Left lung (tissue), 10 donors: ENCODE measurements around the gene MUS81. TPM values are rescaled to one million over a fixed set of nuclear protein-coding genes. Genes with fewer than 3 reads are reported as not detected.
A peak's percentile ranks its signal among the peaks of the same experiment; 100 is the strongest.

Experiments
- ATAC-seq: fragments of 200-7000 bp; cut with Tn5 transposase; one replicate; pipeline ENCODE4 v1.9.1; 2020; ENCODE audit warnings: moderate library complexity
- DNase-seq, 4 donors: peaks; one replicate each; pipeline ENCODE4 v3.0.0-alpha.2; 2013 to 2020
- H3K27ac ChIP-seq, 2 donors: fragments of 200-600 bp; sonication (generic) in 1 of 2; one replicate each; pipeline versions ENCODE4 v1.5.0 to v1.8.0; 2020 to 2021
- H3K27me3 ChIP-seq, 2 donors: fragments of 200-600 bp; sonication (generic) in 1 of 2; one replicate each; pipeline versions ENCODE4 v1.5.0 to v1.8.0; 2020 to 2021
- H3K36me3 ChIP-seq, 2 donors: fragments of 200-600 bp; sonication (generic) in 1 of 2; one replicate each; pipeline versions ENCODE4 v1.5.0 to v1.8.0; 2020 to 2021
- H3K4me1 ChIP-seq, 2 donors: fragments of 200-600 bp; one replicate each; pipeline ENCODE4 v1.8.0; 2021
- H3K4me3 ChIP-seq, 2 donors: fragments of 200-600 bp; sonication (generic) in 1 of 2; one replicate each; pipeline versions ENCODE4 v1.5.0 to v1.8.0; 2020 to 2021; ENCODE audit warnings: mild to moderate bottlenecking in 1 of 2
- H3K9me3 ChIP-seq, 2 donors: fragments of 200-600 bp; sonication (generic) in 1 of 2; one replicate each; pipeline versions ENCODE4 v1.5.0 to v1.8.0; 2020 to 2021
- CTCF ChIP-seq, 2 donors: fragments of 200-600 bp; sonication (generic) in 1 of 2; IDR thresholded peaks; one replicate each; pipeline versions ENCODE4 v1.5.0 to v1.8.0; 2021; ENCODE audit warnings: antibody characterized with exemption in 2 of 2
- intact Hi-C, 2 donors: fragments of 100-400 bp; cut with DNase I; formaldehyde crosslinking; loops; one replicate each; pipeline versions ENCODE4 v1.11.2 to v1.14.2; 2022
- polyA plus RNA-seq, 6 donors: library from polyadenylated mRNA; unstranded; fragments of 120-200 nt; gene quantifications; one replicate each; pipeline ENCODE4 v1.2.1, GENCODE V29; 2013; ENCODE audit not compliant: insufficient read length in 6 of 6
- total RNA-seq, 2 donors: library from RNA; stranded (reverse); fragmentation: NEBNext Ultra II Directional; extraction: Animal tissue kit (Norgen Biotek cat#: 25700); gene quantifications; one replicate each; pipeline ENCODE4 v1.2.1, GENCODE V29; 2021
- donor health status: DM: no; HTN: yes; CAD: no.
- donor health status: DM: no; HTN: no; CAD: no.

Gene MUS81
- total and polyA plus RNA-seq, 8 donors = 43.4 to 55.0 (median 50.9) TPM

- intact Hi-C loops = no loop called here
- ATAC-seq = no peak
- H3K4me1 ChIP-seq = peaks cover 0 to 39% of the 10 kb centered on the region in 2 donors
- no peak overlapping the region for H3K4me3 ChIP-seq
- DNase-seq = peak in 1 of 4 donors; percentile 31
- no peak overlapping the region for H3K27ac ChIP-seq
- no peak for TF ChIP-seq CTCF (IDR thresholded peaks at IDR 0.05)
- H3K9me3 ChIP-seq = no peaks in the 10 kb centered on the region
- H3K36me3 ChIP-seq = no peaks in the 10 kb centered on the region
- no peaks in the 10 kb centered on the region for H3K27me3 ChIP-seq
Observed at GRCh38 chr11:65814986-65815565, 45.2 kb upstream of the MUS81 start.

- H3K36me3 ChIP-seq = no peaks in the 10 kb centered on the region
- ATAC-seq (no peak), DNase-seq (peak in 1 of 4 donors; percentile 21)
- H3K4me1 ChIP-seq = peaks cover 0 to 39% of the 10 kb centered on the region in 2 donors
- no peaks in the 10 kb centered on the region for H3K27me3 ChIP-seq
- no peak for TF ChIP-seq CTCF (IDR thresholded peaks at IDR 0.05)
- intact Hi-C loops = no loop called here
- H3K27ac ChIP-seq = peak overlapping the region; percentile 85 to 91
- H3K4me3 ChIP-seq = peak overlapping the region in 1 of 2 donors; percentile 60
- H3K9me3 ChIP-seq = no peaks in the 10 kb centered on the region
Observed at GRCh38 chr11:65816696-65817095, 43.5 kb upstream of the MUS81 start.

- DNase-seq (peak in 2 of 4 donors; percentile 14 to 17), ATAC-seq (no peak)
- H3K27me3 ChIP-seq = no peaks in the 10 kb centered on the region
- no peaks in the 10 kb centered on the region for H3K36me3 ChIP-seq
- peak overlapping the region; percentile 56 to 60 for H3K4me3 ChIP-seq
- intact Hi-C loops = no loop called here
- peak overlapping the region; percentile 85 to 91 for H3K27ac ChIP-seq
- no peaks in the 10 kb centered on the region for H3K9me3 ChIP-seq
- H3K4me1 ChIP-seq = peaks cover 0 to 32% of the 10 kb centered on the region in 2 donors
- no peak for TF ChIP-seq CTCF (IDR thresholded peaks at IDR 0.05)
Observed at GRCh38 chr11:65817312-65817834, 42.9 kb upstream of the MUS81 start.

GRCh38 chr11:65817835-65818680 lies 42.2 kb upstream of the MUS81 start:
- intact Hi-C loops = no loop called here
- peak; percentile 100 for TF ChIP-seq CTCF (IDR thresholded peaks at IDR 0.05)

GRCh38 chr11:65821107-65821506 lies 39.1 kb upstream of the MUS81 start:
- ATAC-seq (no peak), DNase-seq (peak in 1 of 4 donors; percentile 17)
- Histone ChIP-seq H3K9me3 (no peaks in the 10 kb centered on the region), H3K4me3 (no peak overlapping the region), H3K27ac (no peak overlapping the region), H3K27me3 (no peaks in the 10 kb centered on the region), H3K4me1 (peaks cover 0 to 14% of the 10 kb centered on the region in 2 donors), H3K36me3 (no peaks in the 10 kb centered on the region)
- intact Hi-C loops = loop anchor here in 1 of 2 donors (10.0 kb wide), 1 partner anchor 106 kb away; the partner anchor contains the start of gene KAT5
- TF ChIP-seq CTCF (IDR thresholded peaks at IDR 0.05) = no peak

More at GRCh38 chr11:65817835-65818680, 42.2 kb upstream of the MUS81 start:
- Histone ChIP-seq H3K9me3 (no peaks in the 10 kb centered on the region), H3K4me1 (peaks cover 0 to 28% of the 10 kb centered on the region in 2 donors), H3K4me3 (peak overlapping the region; percentile 56 to 60), H3K27ac (peak overlapping the region; percentile 85 to 91), H3K36me3 (no peaks in the 10 kb centered on the region), H3K27me3 (no peaks in the 10 kb centered on the region)
- DNase-seq = peak; percentile 83 to 100 (median 94)
- peak; percentile 98 for ATAC-seq
